ENCODE results near the gene RBM3. TPM values are rescaled to one million over a fixed set of nuclear protein-coding genes. Genes with fewer than 3 reads are reported as not detected.
A peak's percentile ranks its signal among the peaks of the same experiment; 100 is the strongest.
"Not testable (repeated sequence)": the region's sequence is repeated elsewhere in the genome, so short reads cannot be mapped to it uniquely, and the experiment has no call there.

RBM3 gene
- total RNA-seq, 1 donor from 2014 or later = 294 TPM

- Mint-ChIP-seq H3K27ac (ENCODE audit: unreplicated experiment) (no peak overlapping the region), H3K4me3 (ENCODE audit: unreplicated experiment) (peak overlapping the region; percentile 30), H3K9me3 (ENCODE audit: unreplicated experiment) (peaks cover 2% of the 10 kb centered on the region), H3K4me1 (ENCODE audit: low read depth, unreplicated experiment) (peaks cover 5% of the 10 kb centered on the region), H3K36me3 (ENCODE audit: unreplicated experiment) (no peaks in the 10 kb centered on the region), H3K27me3 (ENCODE audit: unreplicated experiment) (peaks cover 2% of the 10 kb centered on the region)
- no peak for TF ChIP-seq CTCF (IDR thresholded peaks at IDR 0.05; ENCODE audit: partially characterized antibody, unreplicated experiment)
- DNase-seq = no peak
These were observed 33.0 kb upstream of the RBM3 start for GRCh38 chrX:48541140-48541814.

GRCh38 chrX:48548871-48549270, 25.4 kb upstream of the RBM3 start:
- H3K9me3 Mint-ChIP-seq (ENCODE audit: unreplicated experiment) = no peaks in the 10 kb centered on the region
- H3K36me3 Mint-ChIP-seq (ENCODE audit: unreplicated experiment) = no peaks in the 10 kb centered on the region
- TF ChIP-seq CTCF (IDR thresholded peaks at IDR 0.05; ENCODE audit: partially characterized antibody, unreplicated experiment) = no peak

GRCh38 chrX:48555731-48556325, 18.5 kb upstream of the RBM3 start:
- H3K36me3 Mint-ChIP-seq (ENCODE audit: unreplicated experiment); H3K4me1 Mint-ChIP-seq (ENCODE audit: low read depth, unreplicated experiment); DNase-seq; H3K27ac Mint-ChIP-seq (ENCODE audit: unreplicated experiment); H3K9me3 Mint-ChIP-seq (ENCODE audit: unreplicated experiment); H3K4me3 Mint-ChIP-seq (ENCODE audit: unreplicated experiment); H3K27me3 Mint-ChIP-seq (ENCODE audit: unreplicated experiment): not testable (repeated sequence)

More at GRCh38 chrX:48548871-48549270, 25.4 kb upstream of the RBM3 start:
- no peak overlapping the region for H3K4me3 Mint-ChIP-seq (ENCODE audit: unreplicated experiment)
- no peak overlapping the region for H3K27ac Mint-ChIP-seq (ENCODE audit: unreplicated experiment)
- no peaks in the 10 kb centered on the region for H3K27me3 Mint-ChIP-seq (ENCODE audit: unreplicated experiment)
- no peaks in the 10 kb centered on the region for H3K4me1 Mint-ChIP-seq (ENCODE audit: low read depth, unreplicated experiment)
- no peak for DNase-seq

- H3K4me1 Mint-ChIP-seq (ENCODE audit: low read depth, unreplicated experiment) = no peaks in the 10 kb centered on the region
- DNase-seq = no peak
- H3K27ac Mint-ChIP-seq (ENCODE audit: unreplicated experiment) = no peak overlapping the region
- TF ChIP-seq CTCF (IDR thresholded peaks at IDR 0.05; ENCODE audit: partially characterized antibody, unreplicated experiment) = no peak
- peaks cover 1% of the 10 kb centered on the region for H3K27me3 Mint-ChIP-seq (ENCODE audit: unreplicated experiment)
- no peaks in the 10 kb centered on the region for H3K36me3 Mint-ChIP-seq (ENCODE audit: unreplicated experiment)
- H3K9me3 Mint-ChIP-seq (ENCODE audit: unreplicated experiment) = no peaks in the 10 kb centered on the region
- H3K4me3 Mint-ChIP-seq (ENCODE audit: unreplicated experiment) = no peak overlapping the region
These were observed 16.0 kb upstream of the RBM3 start for GRCh38 chrX:48558271-48558670.

DNA sequence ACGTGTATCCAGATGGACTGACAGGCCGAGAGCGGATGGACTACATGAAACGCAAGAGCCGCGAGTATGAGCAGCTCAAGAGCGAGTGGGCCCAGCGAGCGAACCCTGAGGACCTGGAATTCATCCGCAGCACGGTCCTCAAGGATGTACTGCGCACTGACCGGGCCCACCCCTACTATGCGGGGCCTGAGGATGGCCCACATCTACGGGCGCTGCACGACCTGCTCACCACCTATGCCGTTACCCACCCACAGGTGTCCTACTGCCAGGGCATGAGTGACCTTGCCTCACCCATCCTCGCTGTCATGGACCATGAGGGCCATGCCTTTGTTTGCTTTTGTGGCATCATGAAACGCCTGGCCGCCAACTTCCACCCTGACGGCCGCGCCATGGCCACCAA, 14.6 kb upstream of the RBM3 start:
- no peaks in the 10 kb centered on the region for H3K9me3 Mint-ChIP-seq (ENCODE audit: unreplicated experiment)
- TF ChIP-seq CTCF (IDR thresholded peaks at IDR 0.05; ENCODE audit: partially characterized antibody, unreplicated experiment) = no peak
- no peaks in the 10 kb centered on the region for H3K4me1 Mint-ChIP-seq (ENCODE audit: low read depth, unreplicated experiment)
- peaks cover 1% of the 10 kb centered on the region for H3K27me3 Mint-ChIP-seq (ENCODE audit: unreplicated experiment)
- no peak overlapping the region for H3K27ac Mint-ChIP-seq (ENCODE audit: unreplicated experiment)
- DNase-seq = no peak
- no peaks in the 10 kb centered on the region for H3K36me3 Mint-ChIP-seq (ENCODE audit: unreplicated experiment)
- no peak overlapping the region for H3K4me3 Mint-ChIP-seq (ENCODE audit: unreplicated experiment)

All from glutamatergic neuron (in vitro differentiated cells).